MM.1S (cell line): ENCODE measurements around the gene MMP23B.
"Not testable (repeated sequence)": the region's sequence is repeated elsewhere in the genome, so short reads cannot be mapped to it uniquely, and the experiment has no call there.

Source experiments
- CTCF ChIP-seq: fragments of 300-600 bp; sonication (generic); IDR thresholded peaks from 2 replicates; pipeline ENCODE4 v1.5.1; 2016; ENCODE audit warnings: antibody characterized with exemption, low read length, mixed read lengths
- EZH2 ChIP-seq: fragments of 300-600 bp; sonication (generic); optimal IDR thresholded peaks from 2 replicates; pipeline ENCODE3; 2017; ENCODE audit warnings: low read depth, mild to moderate bottlenecking, antibody characterized with exemption, low read length, mixed read lengths

GRCh38 chr1:1646326-1646725 lies 14.4 kb downstream of the MMP23B start:
- TF ChIP-seq CTCF, EZH2: not testable (repeated sequence)
